ENCODE results near the gene ATR.
"Not testable (repeated sequence)": the region's sequence is repeated elsewhere in the genome, so short reads cannot be mapped to it uniquely, and the experiment has no call there.

ATR gene

GRCh38 chr3:142592268-142592667 lies 13.7 kb upstream of the ATR start:
- not testable (repeated sequence) for DNase-seq

DNA sequence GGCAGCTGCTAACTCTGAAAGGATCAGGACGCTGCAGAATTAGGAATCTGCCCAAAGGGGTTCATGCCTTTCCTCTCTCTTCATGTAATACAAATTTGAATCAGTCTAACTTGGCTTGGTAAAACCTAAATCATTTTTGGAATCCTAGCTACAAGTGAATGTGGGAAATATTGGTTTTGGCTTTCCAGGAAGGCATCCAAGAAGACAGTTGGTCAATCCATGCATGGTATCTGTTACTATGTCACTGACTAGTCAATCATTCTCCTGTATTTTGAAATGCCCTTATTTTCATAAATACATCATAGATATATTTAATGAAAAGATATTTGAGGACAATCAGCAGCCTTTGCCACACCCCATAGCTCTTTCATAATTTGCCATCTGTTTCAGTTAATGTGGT lies 10.2 kb upstream of the ATR start:
- no peak for DNase-seq

DNA sequence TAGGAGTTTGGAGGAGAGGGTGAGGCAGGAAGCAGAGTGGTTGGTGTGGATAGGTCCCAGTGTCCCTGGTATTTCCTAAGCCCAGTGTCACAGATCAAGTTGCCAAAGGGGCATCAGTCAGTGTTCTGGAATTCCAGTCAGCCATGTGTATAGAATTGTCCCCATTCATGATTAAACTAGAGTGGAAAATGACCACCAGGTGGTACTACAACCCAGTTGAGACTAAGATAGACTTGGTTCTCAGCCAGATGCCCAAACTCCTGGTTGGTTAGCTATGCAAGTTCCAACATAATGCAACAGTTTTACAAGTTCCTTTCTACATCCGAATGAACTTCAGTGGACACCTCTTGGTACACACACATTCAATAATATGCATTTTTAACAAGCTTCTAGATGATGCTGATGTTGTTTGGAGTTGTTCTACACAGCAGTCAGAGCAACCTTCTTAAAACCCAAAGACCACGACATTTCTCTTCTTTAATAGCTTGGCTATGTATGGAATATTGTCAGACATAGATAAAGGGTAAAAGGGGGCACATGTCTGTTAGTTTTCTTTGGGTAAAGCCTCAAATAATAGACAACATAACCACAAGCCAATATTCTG lies 8.4 kb upstream of the ATR start:
- DNase-seq, result no peak

- DNase-seq, result not testable (repeated sequence)
Measured at GRCh38 chr3:142581070-142581469, 2.5 kb upstream of the ATR start.

DNA sequence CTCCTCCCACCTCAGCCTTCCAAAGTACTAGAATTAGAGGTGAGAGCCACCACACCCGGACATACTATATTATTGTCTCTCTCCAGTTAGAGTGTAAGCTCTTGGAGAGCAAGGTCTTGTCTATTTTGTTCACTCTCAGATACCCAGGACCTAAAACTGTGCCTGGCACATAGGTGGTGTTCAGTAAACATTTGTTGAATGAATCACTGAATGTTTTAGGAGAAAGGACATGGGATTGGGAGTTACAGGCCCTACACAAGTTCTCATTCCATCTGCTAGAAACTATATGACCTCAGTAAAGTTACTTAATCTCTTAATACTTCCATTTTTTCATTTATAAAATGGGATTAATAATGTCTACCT lies 1.5 kb upstream of the ATR start:
- no peak for DNase-seq

- DNase-seq, result no peak
Measured at GRCh38 chr3:142577696-142578328, 721 bp downstream of the ATR start.

- no peak for DNase-seq
Measured at GRCh38 chr3:142576792-142577191, 1.7 kb downstream of the ATR start.

- no peak for DNase-seq
Measured at GRCh38 chr3:142574665-142575064, 3.9 kb downstream of the ATR start.

GRCh38 chr3:142574223-142574622 lies 4.3 kb downstream of the ATR start:
- DNase-seq, result not testable (repeated sequence)

DNA sequence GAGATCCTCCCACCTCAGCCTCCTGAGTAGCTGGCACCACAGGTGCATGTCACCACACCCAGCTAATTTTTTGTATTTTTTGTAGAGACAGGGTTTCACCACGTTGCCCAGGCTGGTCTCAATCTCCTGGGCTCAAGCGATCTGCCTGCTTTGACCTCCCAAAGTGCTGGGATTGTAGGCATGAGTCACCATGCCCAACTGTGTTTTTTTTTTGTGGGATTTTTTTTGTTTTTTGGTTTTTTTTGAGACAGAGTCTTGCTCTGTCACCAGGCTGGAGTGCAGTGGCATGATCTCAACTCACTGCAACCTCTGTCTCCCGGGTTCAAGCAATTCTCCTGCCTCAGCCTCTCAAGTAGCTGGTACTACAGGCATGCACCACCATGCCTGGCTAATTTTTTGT lies 9.1 kb downstream of the ATR start:
- DNase-seq, result not testable (repeated sequence)

- DNase-seq, result no peak
Measured at GRCh38 chr3:142568393-142569017, 10.0 kb downstream of the ATR start.

- no peak for DNase-seq
Measured at GRCh38 chr3:142566096-142566495, 12.4 kb downstream of the ATR start.

GRCh38 chr3:142563496-142563997 lies 15.0 kb downstream of the ATR start:
- DNase-seq, result no peak

DNA sequence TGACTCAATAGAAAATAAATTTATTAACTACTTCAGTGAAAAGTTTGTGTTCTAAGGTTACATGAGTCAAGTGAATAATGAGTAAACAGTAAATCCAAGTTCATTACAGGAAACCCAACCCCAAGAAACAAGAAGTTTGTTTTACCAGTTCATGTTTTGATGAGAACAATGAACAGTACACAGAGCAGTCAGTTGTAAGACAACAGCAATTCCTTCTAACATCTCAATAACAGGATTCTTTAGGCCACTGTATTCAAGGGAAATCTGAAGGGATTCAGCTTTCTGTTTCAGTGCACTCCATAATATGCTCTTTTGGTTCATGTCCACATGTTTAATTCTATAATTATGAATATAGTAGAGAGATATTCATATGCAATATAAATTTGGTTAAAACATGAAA lies 18.4 kb downstream of the ATR start:
- no peak for DNase-seq

- DNase-seq, result no peak
Measured at GRCh38 chr3:142553741-142554140, 24.8 kb downstream of the ATR start.

GRCh38 chr3:142552579-142552978 lies 26.0 kb downstream of the ATR start:
- not testable (repeated sequence) for DNase-seq

DNA sequence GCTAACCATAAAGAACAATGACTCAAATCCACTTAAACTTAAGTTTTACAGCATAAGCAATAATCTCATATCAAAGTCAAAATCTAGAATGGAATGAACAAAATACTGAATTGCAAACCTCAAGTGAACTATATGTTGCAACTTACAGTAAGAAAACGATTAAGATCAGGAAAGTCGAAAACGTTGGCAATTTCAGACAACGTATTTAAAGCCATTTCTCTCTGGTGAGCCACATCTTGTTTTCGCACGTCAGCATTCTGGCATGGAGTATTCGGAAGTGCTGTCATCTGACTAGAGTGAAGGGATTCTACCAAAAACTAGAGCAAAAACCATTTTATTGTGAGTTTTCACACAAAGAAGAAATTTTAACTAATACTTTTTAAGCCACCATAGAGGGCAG lies 28.5 kb downstream of the ATR start:
- no peak for DNase-seq

GRCh38 chr3:142543307-142543706 lies 35.2 kb downstream of the ATR start:
- no peak for DNase-seq

GRCh38 chr3:142542054-142542453 lies 36.5 kb downstream of the ATR start:
- DNase-seq, result no peak

GRCh38 chr3:142536519-142536918 lies 42.0 kb downstream of the ATR start:
- DNase-seq, result no peak

DNA sequence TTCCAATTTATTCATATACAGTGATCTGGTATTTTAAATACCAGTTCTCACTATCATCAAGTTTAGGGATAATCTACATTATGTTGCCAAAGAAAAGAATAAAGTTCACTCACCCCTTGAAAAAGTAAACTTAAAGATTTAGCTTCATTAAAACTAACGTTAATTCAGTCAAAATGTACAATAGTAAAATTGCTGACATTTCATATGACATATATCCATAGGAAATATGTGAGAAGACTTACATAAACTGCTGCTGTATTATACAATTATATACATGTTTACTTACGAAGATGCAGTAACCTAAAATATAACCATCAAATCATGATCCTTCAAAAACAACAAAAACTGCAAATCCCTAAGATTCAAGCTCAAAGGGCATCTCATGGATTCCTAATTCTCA lies 44.0 kb downstream of the ATR start:
- no peak for DNase-seq

DNA sequence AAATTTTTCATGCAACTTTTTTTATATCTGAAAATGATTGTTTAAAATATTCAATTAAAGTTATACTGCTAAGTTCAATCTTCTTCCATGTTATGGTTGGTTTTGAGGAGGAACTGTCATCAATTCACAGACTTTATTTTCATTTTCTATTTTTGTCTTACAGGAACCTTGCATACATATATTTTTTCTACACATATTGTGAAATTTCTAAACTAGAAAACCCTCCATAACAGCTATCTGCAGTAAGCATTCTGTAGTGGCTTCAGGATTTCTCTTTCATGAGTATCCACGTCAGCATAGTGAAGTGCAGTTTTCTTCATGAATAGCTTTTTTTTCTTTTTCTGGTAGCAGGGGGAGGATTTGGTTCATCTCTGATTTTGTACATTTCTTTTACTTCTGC lies 48.2 kb downstream of the ATR start:
- DNase-seq, result no peak

- DNase-seq, result no peak
Measured at GRCh38 chr3:142523921-142524566, 54.5 kb downstream of the ATR start.

DNA sequence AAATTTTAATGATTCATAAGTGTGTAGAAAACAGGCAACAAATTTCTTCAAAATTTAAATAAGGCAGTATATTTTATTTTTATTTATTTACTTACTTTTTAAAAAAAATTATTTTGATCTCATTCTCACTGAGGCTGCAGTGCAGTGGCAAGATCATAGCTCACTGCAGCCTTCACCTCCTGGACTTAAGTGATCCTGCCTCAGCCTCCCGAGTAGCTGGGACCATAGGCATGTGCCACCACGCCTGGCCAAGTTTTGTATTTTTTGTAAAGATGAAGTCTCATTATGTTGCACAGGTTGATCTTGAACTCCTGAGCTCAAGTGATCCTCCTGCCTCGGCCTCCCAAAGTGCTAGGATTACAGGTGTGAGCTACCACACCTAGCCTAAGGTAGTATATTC lies 69.5 kb downstream of the ATR start:
- no peak for DNase-seq
